Measurements from ENCODE around the gene TMEM132D.

Gene TMEM132D

DNA sequence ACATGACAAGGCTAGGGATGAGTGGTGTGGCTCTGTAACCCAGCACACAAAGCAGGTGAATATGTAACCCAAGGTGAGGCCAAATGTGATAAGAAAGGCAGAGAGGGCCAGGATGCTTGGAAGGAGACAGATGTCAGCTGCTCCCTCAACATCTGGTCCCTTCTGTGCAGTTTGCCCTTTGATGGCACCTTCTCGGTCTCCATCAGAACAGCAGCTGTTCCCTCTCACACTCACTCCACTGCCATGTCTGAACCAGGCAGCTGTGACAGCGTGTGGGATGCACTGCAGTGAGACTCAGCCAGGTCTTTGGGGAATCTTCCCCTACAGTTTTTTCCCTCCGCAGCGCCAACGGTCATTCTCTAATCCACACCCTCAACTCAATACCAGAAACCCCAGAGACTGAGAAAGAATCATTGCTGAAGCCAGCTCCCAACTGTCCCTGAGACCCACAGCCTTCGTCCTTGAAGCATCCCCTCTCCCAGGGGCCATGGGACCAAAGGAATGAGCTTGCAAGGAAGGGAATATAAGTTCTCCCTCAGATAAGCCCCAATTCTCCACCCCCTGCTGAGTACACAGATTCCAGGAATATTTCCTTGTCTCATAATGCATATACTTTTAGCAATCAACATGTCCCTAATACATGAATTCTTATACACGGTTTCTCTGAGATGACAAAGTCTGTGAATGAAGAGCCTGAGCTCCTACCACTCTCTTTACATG lies 820.5 kb downstream of the TMEM132D start:
- H3K4me3 ChIP-seq (ENCODE audit: low read length), result no peak overlapping the region
- no peaks in the 10 kb centered on the region for H3K4me1 ChIP-seq (ENCODE audit: insufficient read depth, low read length)
- no peaks in the 10 kb centered on the region for H3K36me3 ChIP-seq (ENCODE audit: insufficient read depth, low read depth, low read length)
- H3K9ac ChIP-seq (ENCODE audit: low read depth, low read length), result no peak overlapping the region
- no peak overlapping the region for H3K27ac ChIP-seq (ENCODE audit: low read length)
- H3K9me3 ChIP-seq (ENCODE audit: insufficient read depth, low read depth, low read length), result no peaks in the 10 kb centered on the region
- H3K27me3 ChIP-seq (ENCODE audit: insufficient read depth, low read length), result no peaks in the 10 kb centered on the region

GRCh38 chr12:129082441-129082840 lies 821.4 kb downstream of the TMEM132D start:
- Histone ChIP-seq H3K9me3 (ENCODE audit: insufficient read depth, low read depth, low read length) (no peaks in the 10 kb centered on the region), H3K4me1 (ENCODE audit: insufficient read depth, low read length) (no peaks in the 10 kb centered on the region), H3K9ac (ENCODE audit: low read depth, low read length) (no peak overlapping the region), H3K4me3 (ENCODE audit: low read length) (no peak overlapping the region), H3K27me3 (ENCODE audit: insufficient read depth, low read length) (no peaks in the 10 kb centered on the region), H3K27ac (ENCODE audit: low read length) (no peak overlapping the region), H3K36me3 (ENCODE audit: insufficient read depth, low read depth, low read length) (no peaks in the 10 kb centered on the region)

DNA sequence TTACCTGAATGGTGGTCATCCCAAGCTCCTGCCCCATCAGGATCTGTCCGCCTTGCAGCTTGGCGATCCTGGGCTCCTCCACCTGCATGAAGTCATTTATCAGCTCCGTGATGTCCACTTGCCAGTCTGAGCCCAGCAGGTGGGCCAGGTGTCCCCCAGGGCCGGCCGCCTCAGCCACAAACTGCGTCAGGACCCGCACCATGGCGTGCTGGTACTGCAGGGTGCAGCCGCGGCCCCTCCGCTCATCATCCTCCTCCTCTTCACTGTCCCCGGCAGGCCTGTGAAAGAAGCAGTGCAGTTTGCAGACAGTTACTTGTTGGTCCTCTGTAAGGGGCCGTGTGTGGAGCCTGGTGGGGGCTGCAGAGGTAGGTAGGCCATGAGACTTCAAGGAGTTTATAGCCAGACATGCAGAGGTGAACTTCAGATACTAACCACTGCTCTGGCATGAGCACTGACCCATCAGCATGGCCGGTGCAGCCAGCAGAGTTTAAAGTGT lies 822.0 kb downstream of the TMEM132D start:
- no peak overlapping the region for H3K27ac ChIP-seq (ENCODE audit: low read length)
- no peak overlapping the region for H3K4me3 ChIP-seq (ENCODE audit: low read length)
- H3K9me3 ChIP-seq (ENCODE audit: insufficient read depth, low read depth, low read length), result no peaks in the 10 kb centered on the region
- H3K4me1 ChIP-seq (ENCODE audit: insufficient read depth, low read length), result no peaks in the 10 kb centered on the region
- H3K36me3 ChIP-seq (ENCODE audit: insufficient read depth, low read depth, low read length), result no peaks in the 10 kb centered on the region
- H3K9ac ChIP-seq (ENCODE audit: low read depth, low read length), result no peak overlapping the region
- no peaks in the 10 kb centered on the region for H3K27me3 ChIP-seq (ENCODE audit: insufficient read depth, low read length)

- Histone ChIP-seq H3K4me1 (ENCODE audit: insufficient read depth, low read length) (no peaks in the 10 kb centered on the region), H3K9me3 (ENCODE audit: insufficient read depth, low read depth, low read length) (no peaks in the 10 kb centered on the region), H3K36me3 (ENCODE audit: insufficient read depth, low read depth, low read length) (no peaks in the 10 kb centered on the region), H3K9ac (ENCODE audit: low read depth, low read length) (no peak overlapping the region), H3K27me3 (ENCODE audit: insufficient read depth, low read length) (no peaks in the 10 kb centered on the region), H3K27ac (ENCODE audit: low read length) (no peak overlapping the region), H3K4me3 (ENCODE audit: low read length) (no peak overlapping the region)
Measured at GRCh38 chr12:129080821-129081220, 823.0 kb downstream of the TMEM132D start.

- Histone ChIP-seq H3K9ac (ENCODE audit: low read depth, low read length) (no peak overlapping the region), H3K36me3 (ENCODE audit: insufficient read depth, low read depth, low read length) (no peaks in the 10 kb centered on the region), H3K9me3 (ENCODE audit: insufficient read depth, low read depth, low read length) (no peaks in the 10 kb centered on the region), H3K4me3 (ENCODE audit: low read length) (no peak overlapping the region), H3K27me3 (ENCODE audit: insufficient read depth, low read length) (no peaks in the 10 kb centered on the region), H3K27ac (ENCODE audit: low read length) (no peak overlapping the region), H3K4me1 (ENCODE audit: insufficient read depth, low read length) (no peaks in the 10 kb centered on the region)
Measured at GRCh38 chr12:129080391-129080790, 823.4 kb downstream of the TMEM132D start.

- Histone ChIP-seq H3K27ac (ENCODE audit: low read length) (no peak overlapping the region), H3K4me3 (ENCODE audit: low read length) (no peak overlapping the region), H3K9ac (ENCODE audit: low read depth, low read length) (no peak overlapping the region), H3K36me3 (ENCODE audit: insufficient read depth, low read depth, low read length) (no peaks in the 10 kb centered on the region), H3K4me1 (ENCODE audit: insufficient read depth, low read length) (no peaks in the 10 kb centered on the region), H3K9me3 (ENCODE audit: insufficient read depth, low read depth, low read length) (no peaks in the 10 kb centered on the region), H3K27me3 (ENCODE audit: insufficient read depth, low read length) (no peaks in the 10 kb centered on the region)
Measured at GRCh38 chr12:129079719-129080118, 824.1 kb downstream of the TMEM132D start.

DNA sequence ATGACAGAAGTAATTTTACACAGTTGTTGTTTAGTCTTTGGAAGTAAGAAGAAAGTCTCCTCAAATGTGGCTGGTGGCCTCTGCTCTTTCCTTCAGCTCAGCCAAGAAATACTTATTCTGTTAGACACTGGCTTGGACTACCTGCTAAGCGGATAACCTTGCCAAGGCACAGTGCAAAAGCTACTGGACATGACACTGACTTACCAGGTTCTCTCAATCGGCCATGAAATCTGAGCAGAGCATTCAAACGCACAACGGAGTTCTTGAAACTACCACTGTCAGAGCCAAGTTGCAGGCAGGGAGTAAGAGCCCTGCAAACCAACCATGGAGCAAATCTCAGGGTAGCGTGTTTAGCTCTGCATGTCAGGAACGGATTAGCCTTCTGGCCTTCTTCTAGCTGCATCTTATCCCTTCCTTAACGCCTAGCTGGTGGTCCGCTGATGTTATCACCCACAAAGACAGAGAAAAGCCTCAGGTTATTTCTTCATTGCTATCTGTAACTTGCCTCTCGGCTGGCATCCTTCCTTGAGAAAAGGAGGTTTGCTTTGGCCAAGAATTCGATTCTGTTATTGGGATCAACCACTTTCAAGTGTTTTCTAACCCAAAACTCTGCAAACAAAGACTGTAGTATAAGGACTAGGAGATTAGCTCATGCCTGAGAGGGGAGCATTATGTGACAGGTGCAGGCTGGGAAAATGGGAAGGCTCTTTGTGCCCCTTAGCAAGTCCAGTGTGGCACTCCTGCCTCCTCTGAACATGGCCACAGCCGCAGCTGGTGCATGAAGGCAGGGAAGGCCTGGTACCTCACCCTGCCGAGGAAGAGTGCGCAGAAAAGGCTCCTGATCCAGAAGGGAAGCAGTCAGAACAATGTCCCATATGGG lies 827.1 kb downstream of the TMEM132D start:
- no peaks in the 10 kb centered on the region for H3K9me3 ChIP-seq (ENCODE audit: insufficient read depth, low read depth, low read length)
- no peaks in the 10 kb centered on the region for H3K27me3 ChIP-seq (ENCODE audit: insufficient read depth, low read length)
- no peak overlapping the region for H3K27ac ChIP-seq (ENCODE audit: low read length)
- H3K4me1 ChIP-seq (ENCODE audit: insufficient read depth, low read length), result no peaks in the 10 kb centered on the region
- no peak overlapping the region for H3K9ac ChIP-seq (ENCODE audit: low read depth, low read length)
- H3K36me3 ChIP-seq (ENCODE audit: insufficient read depth, low read depth, low read length), result no peaks in the 10 kb centered on the region
- H3K4me3 ChIP-seq (ENCODE audit: low read length), result no peak overlapping the region

DNA sequence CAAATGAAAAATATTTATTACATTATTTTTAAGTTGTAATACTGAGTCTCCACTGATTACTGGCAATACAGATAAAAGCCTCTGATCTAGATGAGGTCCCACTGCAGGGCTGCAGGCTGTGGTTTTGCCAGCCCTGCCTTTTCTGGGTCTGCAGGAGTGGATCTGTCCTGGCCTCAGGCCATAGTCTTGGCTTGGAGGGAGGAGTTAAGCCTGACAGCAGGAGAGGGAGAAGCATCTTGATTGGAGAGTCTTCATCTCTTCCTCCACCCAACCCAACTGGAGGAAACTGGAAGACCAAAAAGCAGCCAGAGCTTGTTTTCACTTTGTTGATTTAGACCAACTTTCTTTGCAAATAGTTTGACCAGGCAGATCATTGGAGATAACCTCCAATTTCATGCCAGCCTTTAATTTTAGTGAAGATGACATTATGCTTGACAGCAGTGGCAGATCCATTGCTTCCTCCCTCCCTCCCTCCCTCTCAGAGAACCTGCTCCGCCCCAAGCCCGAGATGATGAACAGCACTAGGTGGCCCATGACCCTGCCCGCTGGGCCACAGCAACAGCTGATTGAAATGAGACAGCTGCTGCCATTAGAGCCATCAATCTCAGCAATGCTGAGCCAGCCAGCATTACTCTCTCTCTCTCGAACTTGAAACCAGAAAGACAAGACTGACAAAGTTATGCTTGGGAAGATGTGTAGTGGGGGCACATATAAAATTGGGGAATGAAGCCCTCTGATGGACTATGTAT lies 828.2 kb downstream of the TMEM132D start:
- Histone ChIP-seq H3K36me3 (ENCODE audit: insufficient read depth, low read depth, low read length) (no peaks in the 10 kb centered on the region), H3K27ac (ENCODE audit: low read length) (no peak overlapping the region), H3K27me3 (ENCODE audit: insufficient read depth, low read length) (no peaks in the 10 kb centered on the region), H3K9ac (ENCODE audit: low read depth, low read length) (no peak overlapping the region), H3K4me1 (ENCODE audit: insufficient read depth, low read length) (no peaks in the 10 kb centered on the region), H3K4me3 (ENCODE audit: low read length) (no peak overlapping the region), H3K9me3 (ENCODE audit: insufficient read depth, low read depth, low read length) (no peaks in the 10 kb centered on the region)

GRCh38 chr12:129074379-129074778 lies 829.4 kb downstream of the TMEM132D start:
- Histone ChIP-seq H3K9ac (ENCODE audit: low read depth, low read length) (no peak overlapping the region), H3K27ac (ENCODE audit: low read length) (no peak overlapping the region), H3K4me1 (ENCODE audit: insufficient read depth, low read length) (peaks cover 3% of the 10 kb centered on the region; the same call in 1 of the 2 replicates), H3K9me3 (ENCODE audit: insufficient read depth, low read depth, low read length) (no peaks in the 10 kb centered on the region), H3K36me3 (ENCODE audit: insufficient read depth, low read depth, low read length) (no peaks in the 10 kb centered on the region), H3K4me3 (ENCODE audit: low read length) (no peak overlapping the region), H3K27me3 (ENCODE audit: insufficient read depth, low read length) (no peaks in the 10 kb centered on the region)

DNA sequence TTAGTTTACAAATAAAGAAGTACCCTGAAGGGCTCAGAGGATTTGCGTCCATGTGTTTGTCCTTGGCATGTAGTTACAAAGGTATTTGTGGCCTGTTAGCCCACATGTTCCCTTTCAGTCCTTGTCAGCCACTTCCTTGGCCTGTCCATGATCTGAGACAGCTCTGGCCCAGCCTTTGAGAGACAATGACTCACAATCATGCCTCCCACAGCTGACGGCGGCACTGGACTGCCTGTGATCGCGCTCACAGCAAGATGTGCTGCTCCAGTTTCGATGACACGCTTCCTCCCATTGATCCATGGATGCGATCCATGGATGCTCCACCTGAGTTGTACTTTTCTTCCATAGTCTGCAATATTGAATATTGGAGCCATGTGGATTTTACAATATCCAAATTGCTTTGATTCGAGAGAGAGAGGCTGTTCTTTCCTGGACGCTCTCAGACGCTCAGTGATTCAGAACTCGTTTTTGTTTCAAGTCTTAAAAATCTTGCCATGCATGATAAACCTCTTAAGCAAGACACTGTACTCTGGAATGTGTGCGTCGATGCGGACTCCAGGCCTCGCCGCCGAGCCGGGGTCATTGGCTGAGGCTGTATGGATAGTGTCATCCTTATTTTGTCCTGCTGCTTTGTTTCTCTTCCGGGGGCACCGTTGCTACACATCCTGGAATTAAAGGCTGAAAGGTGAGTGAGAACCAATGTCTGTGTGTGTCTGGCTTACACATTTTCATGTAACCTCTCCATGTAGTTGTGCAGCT lies 830.5 kb downstream of the TMEM132D start:
- Histone ChIP-seq H3K4me1 (ENCODE audit: insufficient read depth, low read length) (peaks cover 3% of the 10 kb centered on the region; the same call in 1 of the 2 replicates), H3K9ac (ENCODE audit: low read depth, low read length) (no peak overlapping the region), H3K9me3 (ENCODE audit: insufficient read depth, low read depth, low read length) (no peaks in the 10 kb centered on the region), H3K27ac (ENCODE audit: low read length) (no peak overlapping the region), H3K27me3 (ENCODE audit: insufficient read depth, low read length) (no peaks in the 10 kb centered on the region; the same call in 1 of the 2 replicates), H3K4me3 (ENCODE audit: low read length) (no peak overlapping the region), H3K36me3 (ENCODE audit: insufficient read depth, low read depth, low read length) (no peaks in the 10 kb centered on the region)

DNA sequence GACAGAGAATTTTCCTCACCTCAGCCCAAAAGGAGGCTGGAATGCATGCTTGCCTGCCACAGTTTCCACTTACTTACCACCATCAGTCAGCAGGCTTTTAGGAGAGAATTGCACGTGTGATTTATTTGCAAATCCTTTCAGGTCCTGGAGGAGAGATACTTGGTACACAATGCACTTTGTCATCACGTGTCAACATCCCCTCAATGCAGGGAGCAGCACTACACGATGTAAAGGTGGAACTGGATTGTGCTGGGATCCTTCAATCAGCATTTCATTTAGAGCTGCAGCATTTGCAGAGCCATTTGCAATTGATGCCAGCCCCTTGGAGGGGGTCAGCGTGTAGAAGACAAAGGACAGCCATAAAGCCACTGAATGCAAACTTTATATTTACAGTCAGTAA lies 832.5 kb downstream of the TMEM132D start:
- no peak overlapping the region for H3K4me3 ChIP-seq (ENCODE audit: low read length)
- H3K9ac ChIP-seq (ENCODE audit: low read depth, low read length), result no peak overlapping the region
- no peaks in the 10 kb centered on the region for H3K36me3 ChIP-seq (ENCODE audit: insufficient read depth, low read depth, low read length)
- no peak overlapping the region for H3K27ac ChIP-seq (ENCODE audit: low read length)
- H3K4me1 ChIP-seq (ENCODE audit: insufficient read depth, low read length), result peaks cover 3% of the 10 kb centered on the region; the same call in 1 of the 2 replicates
- H3K27me3 ChIP-seq (ENCODE audit: insufficient read depth, low read length), result no peaks in the 10 kb centered on the region; the same call in 1 of the 2 replicates
- no peaks in the 10 kb centered on the region for H3K9me3 ChIP-seq (ENCODE audit: insufficient read depth, low read depth, low read length)
